Measurements from ENCODE around the gene TGFB1I1. TPM values are rescaled to one million over a fixed set of nuclear protein-coding genes. Genes with fewer than 3 reads are reported as not detected.
A peak's percentile ranks its signal among the peaks of the same experiment; 100 is the strongest.

TGFB1I1 gene
- total and polyA plus RNA-seq, 5 donors = 33.2 to 87.6 (median 48.1) TPM

GRCh38 chr16:31472709-31473203, 804 bp downstream of the TGFB1I1 start:
- 23% methylated on average over 20 of the region's 20 CpGs for WGBS
- H3K9me3 ChIP-seq (ENCODE audit: control insufficient read depth, low read length) = no peaks in the 10 kb centered on the region
- ATAC-seq (peak; percentile 91 to 93), DNase-seq (peak; percentile 94 to 97 (median 96))
- intact Hi-C loops (cut with DNase I) = loop anchor here in 1 of 4 donors (10.0 kb wide), 1 partner anchor 222 kb away; no protein-coding TSS in a partner anchor
- H3K4me1 ChIP-seq (ENCODE audit: control insufficient read depth, insufficient read depth, low read length) = peaks cover 5% of the 10 kb centered on the region
- H3K27me3 ChIP-seq (ENCODE audit: control insufficient read depth, insufficient read depth) = no peaks in the 10 kb centered on the region
- peak overlapping the region; percentile 98 for H3K27ac ChIP-seq (ENCODE audit: low read length)
- H3K4me3 ChIP-seq (ENCODE audit: low read length) = peak overlapping the region; percentile 80

GRCh38 chr16:31473264-31473984, 1.5 kb downstream of the TGFB1I1 start:
- Histone ChIP-seq H3K4me1 (ENCODE audit: control insufficient read depth, insufficient read depth, low read length) (peaks cover 5% of the 10 kb centered on the region), H3K27ac (ENCODE audit: low read length) (no peak overlapping the region), H3K9me3 (ENCODE audit: control insufficient read depth, low read length) (no peaks in the 10 kb centered on the region), H3K27me3 (ENCODE audit: control insufficient read depth, insufficient read depth) (no peaks in the 10 kb centered on the region), H3K4me3 (ENCODE audit: low read length) (no peak overlapping the region)
- intact Hi-C loops (cut with DNase I) = loop anchor here in 1 of 4 donors (10.0 kb wide), 1 partner anchor 221 kb away; no protein-coding TSS in a partner anchor
- ATAC-seq (no peak), DNase-seq (peak in 2 of 3 donors; percentile 40 to 70)
- 83% methylated on average over 17 of the region's 17 CpGs for WGBS

GRCh38 chr16:31474173-31474714, 2.3 kb downstream of the TGFB1I1 start:
- no peaks in the 10 kb centered on the region for H3K9me3 ChIP-seq (ENCODE audit: control insufficient read depth, low read length)
- ATAC-seq (no peak), DNase-seq (peak in 2 of 3 donors; percentile 54 to 58)
- 68% methylated on average over 12 of the region's 12 CpGs for WGBS
- intact Hi-C loops (cut with DNase I) = loop anchor here in 1 of 4 donors (10.0 kb wide), 1 partner anchor 221 kb away; no protein-coding TSS in a partner anchor
- H3K27me3 ChIP-seq (ENCODE audit: control insufficient read depth, insufficient read depth) = no peaks in the 10 kb centered on the region
- H3K4me1 ChIP-seq (ENCODE audit: control insufficient read depth, insufficient read depth, low read length) = peaks cover 5% of the 10 kb centered on the region
- H3K4me3 ChIP-seq (ENCODE audit: low read length) = no peak overlapping the region
- no peak overlapping the region for H3K27ac ChIP-seq (ENCODE audit: low read length)

- intact Hi-C loops (cut with DNase I) = loop anchor here in 1 of 4 donors (10.0 kb wide), 1 partner anchor 220 kb away; no protein-coding TSS in a partner anchor
- H3K9me3 ChIP-seq (ENCODE audit: control insufficient read depth, low read length) = no peaks in the 10 kb centered on the region
- H3K4me1 ChIP-seq (ENCODE audit: control insufficient read depth, insufficient read depth, low read length) = peaks cover 5% of the 10 kb centered on the region
- H3K27me3 ChIP-seq (ENCODE audit: control insufficient read depth, insufficient read depth) = no peaks in the 10 kb centered on the region
- WGBS = 91% methylated on average over 12 of the region's 12 CpGs
- no peak overlapping the region for H3K27ac ChIP-seq (ENCODE audit: low read length)
- ATAC-seq (no peak), DNase-seq (peak in 1 of 3 donors; percentile 10)
- H3K4me3 ChIP-seq (ENCODE audit: low read length) = no peak overlapping the region
These were observed 3.1 kb downstream of the TGFB1I1 start for GRCh38 chr16:31474773-31475738.

GRCh38 chr16:31475946-31476302, 4.0 kb downstream of the TGFB1I1 start:
- H3K9me3 ChIP-seq (ENCODE audit: control insufficient read depth, low read length) = no peaks in the 10 kb centered on the region
- DNase-seq = peak in 1 of 3 donors; percentile 58
- H3K27ac ChIP-seq (ENCODE audit: low read length) = no peak overlapping the region
- ATAC-seq = no peak
- H3K27me3 ChIP-seq (ENCODE audit: control insufficient read depth, insufficient read depth) = no peaks in the 10 kb centered on the region
- peaks cover 5% of the 10 kb centered on the region for H3K4me1 ChIP-seq (ENCODE audit: control insufficient read depth, insufficient read depth, low read length)
- 83% methylated on average over 26 of the region's 26 CpGs for WGBS
- intact Hi-C loops (cut with DNase I) = loop anchor here in 1 of 4 donors (10.0 kb wide), 1 partner anchor 219 kb away; no protein-coding TSS in a partner anchor
- no peak overlapping the region for H3K4me3 ChIP-seq (ENCODE audit: low read length)

GRCh38 chr16:31476303-31477219, 4.6 kb downstream of the TGFB1I1 start:
- Histone ChIP-seq H3K4me1 (ENCODE audit: control insufficient read depth, insufficient read depth, low read length) (no peaks in the 10 kb centered on the region), H3K4me3 (ENCODE audit: low read length) (no peak overlapping the region), H3K27me3 (ENCODE audit: control insufficient read depth, insufficient read depth) (no peaks in the 10 kb centered on the region), H3K27ac (ENCODE audit: low read length) (no peak overlapping the region), H3K9me3 (ENCODE audit: control insufficient read depth, low read length) (no peaks in the 10 kb centered on the region)
- intact Hi-C loops (cut with DNase I) = loop anchor here in 1 of 4 donors (10.0 kb wide), 1 partner anchor 218 kb away; no protein-coding TSS in a partner anchor
- peak; percentile 63 to 91 (median 91) for DNase-seq
- WGBS = 72% methylated on average over 68 of the region's 68 CpGs
- peak in 1 of 2 donors; percentile 8 for ATAC-seq

- no peak overlapping the region for H3K27ac ChIP-seq (ENCODE audit: low read length)
- intact Hi-C loops (cut with DNase I) = loop anchor here in 1 of 4 donors (10.0 kb wide), 1 partner anchor 217 kb away; no protein-coding TSS in a partner anchor
- 71% methylated on average over 67 of the region's 67 CpGs for WGBS
- H3K4me1 ChIP-seq (ENCODE audit: control insufficient read depth, insufficient read depth, low read length) = no peaks in the 10 kb centered on the region
- H3K9me3 ChIP-seq (ENCODE audit: control insufficient read depth, low read length) = no peaks in the 10 kb centered on the region
- no peaks in the 10 kb centered on the region for H3K27me3 ChIP-seq (ENCODE audit: control insufficient read depth, insufficient read depth)
- ATAC-seq (peak in 1 of 2 donors; percentile 5), DNase-seq (peak in 2 of 3 donors; percentile 71 to 72)
- H3K4me3 ChIP-seq (ENCODE audit: low read length) = no peak overlapping the region
These were observed 5.6 kb downstream of the TGFB1I1 start for GRCh38 chr16:31477220-31478216.

GRCh38 chr16:31478956-31479355, 7.0 kb downstream of the TGFB1I1 start:
- no peaks in the 10 kb centered on the region for H3K4me1 ChIP-seq (ENCODE audit: control insufficient read depth, insufficient read depth, low read length)
- H3K4me3 ChIP-seq (ENCODE audit: low read length) = no peak overlapping the region
- WGBS = 86% methylated on average over 3 of the region's 3 CpGs
- no peaks in the 10 kb centered on the region for H3K27me3 ChIP-seq (ENCODE audit: control insufficient read depth, insufficient read depth)
- ATAC-seq = no peak
- no peak overlapping the region for H3K27ac ChIP-seq (ENCODE audit: low read length)
- peak in 1 of 3 donors; percentile 14 for DNase-seq
- H3K9me3 ChIP-seq (ENCODE audit: control insufficient read depth, low read length) = no peaks in the 10 kb centered on the region
- intact Hi-C loops (cut with DNase I) = loop anchor here in 1 of 4 donors (10.0 kb wide), 1 partner anchor 216 kb away; no protein-coding TSS in a partner anchor

- ATAC-seq (no peak), DNase-seq (peak in 1 of 3 donors; percentile 36)
- no peaks in the 10 kb centered on the region for H3K27me3 ChIP-seq (ENCODE audit: control insufficient read depth, insufficient read depth)
- no peak overlapping the region for H3K4me3 ChIP-seq (ENCODE audit: low read length)
- 74% methylated on average over 9 of the region's 9 CpGs for WGBS
- H3K4me1 ChIP-seq (ENCODE audit: control insufficient read depth, insufficient read depth, low read length) = no peaks in the 10 kb centered on the region
- H3K27ac ChIP-seq (ENCODE audit: low read length) = no peak overlapping the region
- no peaks in the 10 kb centered on the region for H3K9me3 ChIP-seq (ENCODE audit: control insufficient read depth, low read length)
- intact Hi-C loops (cut with DNase I) = loop anchor here in 1 of 4 donors (10.0 kb wide), 1 partner anchor 215 kb away; no protein-coding TSS in a partner anchor
These were observed 7.8 kb downstream of the TGFB1I1 start for GRCh38 chr16:31479751-31480150.

Measured in right cardiac atrium (tissue), 5 donors.